ENCODE data around the gene B9D1.
"Not testable (repeated sequence)": the region's sequence is repeated elsewhere in the genome, so short reads cannot be mapped to it uniquely, and the experiment has no call there.

B9D1 gene

GRCh38 chr17:19359151-19359550, 3.4 kb downstream of the B9D1 start:
- DNase-seq (ENCODE audit: low spot score), result no peak

- no peak for DNase-seq (ENCODE audit: low spot score)
Measured at GRCh38 chr17:19357761-19358160, 4.8 kb downstream of the B9D1 start.

- no peak for DNase-seq (ENCODE audit: low spot score)
Measured at GRCh38 chr17:19357351-19357750, 5.2 kb downstream of the B9D1 start.

GRCh38 chr17:19354748-19355147, 7.8 kb downstream of the B9D1 start:
- DNase-seq (ENCODE audit: low spot score), result no peak

GRCh38 chr17:19353401-19353800, 9.1 kb downstream of the B9D1 start:
- not testable (repeated sequence) for DNase-seq (ENCODE audit: low spot score)

GRCh38 chr17:19348806-19349205, 13.7 kb downstream of the B9D1 start:
- no peak for DNase-seq (ENCODE audit: low spot score)

GRCh38 chr17:19348081-19348650, 14.4 kb downstream of the B9D1 start:
- DNase-seq (ENCODE audit: low spot score), result no peak

- no peak for DNase-seq (ENCODE audit: low spot score)
Measured at GRCh38 chr17:19347323-19348080, 15.0 kb downstream of the B9D1 start.

- no peak for DNase-seq (ENCODE audit: low spot score)
Measured at GRCh38 chr17:19346351-19347255, 15.9 kb downstream of the B9D1 start.

GRCh38 chr17:19345486-19346350, 16.8 kb downstream of the B9D1 start:
- DNase-seq (ENCODE audit: low spot score), result no peak

GRCh38 chr17:19345067-19345460, 17.5 kb downstream of the B9D1 start:
- DNase-seq (ENCODE audit: low spot score), result no peak

- no peak for DNase-seq (ENCODE audit: low spot score)
Measured at GRCh38 chr17:19344311-19345066, 18.0 kb downstream of the B9D1 start.

GRCh38 chr17:19343671-19344151, 18.8 kb downstream of the B9D1 start:
- no peak for DNase-seq (ENCODE audit: low spot score)

- no peak for DNase-seq (ENCODE audit: low spot score)
Measured at GRCh38 chr17:19343256-19343630, 19.3 kb downstream of the B9D1 start.

- DNase-seq (ENCODE audit: low spot score), result no peak
Measured at GRCh38 chr17:19342611-19343255, 19.8 kb downstream of the B9D1 start.

- DNase-seq (ENCODE audit: low spot score), result no peak
Measured at GRCh38 chr17:19341641-19342610, 20.6 kb downstream of the B9D1 start.

- DNase-seq (ENCODE audit: low spot score), result no peak
Measured at GRCh38 chr17:19341211-19341631, 21.3 kb downstream of the B9D1 start.

- no peak for DNase-seq (ENCODE audit: low spot score)
Measured at GRCh38 chr17:19339341-19339815, 23.1 kb downstream of the B9D1 start.

All from activated CD4-positive, alpha-beta T cell treated with anti-CD3 and anti-CD28 coated beads, Interleukin-2, Interleukin-4, amounts not matched to agents 100 ng/mL and 50 ng/mL, durations not matched to agents 16 hours and 8 hours (primary cell).